Colonic mucosa (tissue), 4 donors: ENCODE data around the gene THBS3. TPM values are rescaled to one million over a fixed set of nuclear protein-coding genes. Genes with fewer than 3 reads are reported as not detected.
A peak's percentile ranks its signal among the peaks of the same experiment; 100 is the strongest.
"Not testable (repeated sequence)": the region's sequence is repeated elsewhere in the genome, so short reads cannot be mapped to it uniquely, and the experiment has no call there.

ENCODE experiments used
- DNase-seq: peaks from one replicate; pipeline ENCODE4 v3.0.0-alpha.2; 2020
- H3K27ac ChIP-seq: fragments of 200-600 bp; one replicate; pipeline ENCODE4 v1.8.0; 2021
- H3K27me3 ChIP-seq: fragments of 200-600 bp; one replicate; pipeline ENCODE4 v1.8.0; 2021
- H3K36me3 ChIP-seq: fragments of 200-600 bp; one replicate; pipeline ENCODE4 v1.8.0; 2021
- H3K4me1 ChIP-seq: fragments of 200-600 bp; one replicate; pipeline ENCODE4 v1.8.0; 2021; ENCODE audit warnings: mild to moderate bottlenecking
- H3K4me3 ChIP-seq: fragments of 200-600 bp; one replicate; pipeline ENCODE4 v1.8.0; 2021
- H3K9ac ChIP-seq, 2 donors: one replicate each; pipeline ENCODE4 v1.7.0; 2013; ENCODE audit warnings: control low read depth in 2 of 2, low read depth in 2 of 2, low read length in 2 of 2
- H3K9me3 ChIP-seq: fragments of 200-600 bp; one replicate; pipeline ENCODE4 v1.8.0; 2021
- intact Hi-C: fragments of 100-400 bp; cut with DNase I; formaldehyde crosslinking; loops from one replicate; pipeline ENCODE4 v1.14.1; 2022
- total RNA-seq, 2 donors: library from RNA; stranded (reverse); fragmentation: NEBNext Ultra II Directional in 1 of 2; extraction: Animal tissue kit (Norgen Biotek cat#: 25700) in 1 of 2; gene quantifications; one replicate each; pipeline ENCODE4 v1.2.1, GENCODE V29; 2021
- TF ChIP-seq, protein P1 (sequence below): fragments of 200-600 bp; IDR thresholded peaks from one replicate; pipeline ENCODE4 v1.8.0; 2022; ENCODE audit warnings: antibody characterized with exemption, mild to moderate bottlenecking
- donor health status: healthy.
- donor health status: DM: no; HTN: no; CAD: no.
- donor health status: DM: no; HTN: no; CAD: no.

THBS3 gene
- total RNA-seq, 2 donors from 2014 or later, result 12.2 to 16.0 TPM

DNA sequence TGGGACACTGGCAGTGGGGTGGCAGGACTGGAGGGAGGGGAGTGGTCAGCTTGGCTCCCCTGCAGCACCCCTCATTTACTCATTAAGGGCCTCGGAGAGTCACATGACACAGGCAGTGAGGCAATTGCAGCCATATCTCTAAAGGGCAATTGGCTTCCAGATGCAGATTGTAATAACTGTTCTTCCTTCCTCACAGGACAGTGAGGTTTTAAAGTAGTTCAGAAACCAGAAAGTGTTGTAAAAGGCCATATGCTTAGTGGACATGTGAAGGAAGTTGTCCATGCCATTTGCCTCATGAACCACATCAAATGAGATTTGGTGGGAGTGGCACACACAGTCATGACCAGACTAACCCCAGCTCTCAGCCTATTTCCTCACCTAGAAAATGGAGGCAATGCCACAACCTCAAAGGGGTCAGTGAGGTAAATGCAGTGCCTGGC, 11.9 kb upstream of the THBS3 start:
- TF ChIP-seq, protein P1, sequence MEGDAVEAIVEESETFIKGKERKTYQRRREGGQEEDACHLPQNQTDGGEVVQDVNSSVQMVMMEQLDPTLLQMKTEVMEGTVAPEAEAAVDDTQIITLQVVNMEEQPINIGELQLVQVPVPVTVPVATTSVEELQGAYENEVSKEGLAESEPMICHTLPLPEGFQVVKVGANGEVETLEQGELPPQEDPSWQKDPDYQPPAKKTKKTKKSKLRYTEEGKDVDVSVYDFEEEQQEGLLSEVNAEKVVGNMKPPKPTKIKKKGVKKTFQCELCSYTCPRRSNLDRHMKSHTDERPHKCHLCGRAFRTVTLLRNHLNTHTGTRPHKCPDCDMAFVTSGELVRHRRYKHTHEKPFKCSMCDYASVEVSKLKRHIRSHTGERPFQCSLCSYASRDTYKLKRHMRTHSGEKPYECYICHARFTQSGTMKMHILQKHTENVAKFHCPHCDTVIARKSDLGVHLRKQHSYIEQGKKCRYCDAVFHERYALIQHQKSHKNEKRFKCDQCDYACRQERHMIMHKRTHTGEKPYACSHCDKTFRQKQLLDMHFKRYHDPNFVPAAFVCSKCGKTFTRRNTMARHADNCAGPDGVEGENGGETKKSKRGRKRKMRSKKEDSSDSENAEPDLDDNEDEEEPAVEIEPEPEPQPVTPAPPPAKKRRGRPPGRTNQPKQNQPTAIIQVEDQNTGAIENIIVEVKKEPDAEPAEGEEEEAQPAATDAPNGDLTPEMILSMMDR, result no peak
- Histone ChIP-seq H3K4me1 (no peaks in the 10 kb centered on the region), H3K27ac (peak overlapping the region; percentile 80), H3K4me3 (no peak overlapping the region), H3K27me3 (no peaks in the 10 kb centered on the region), H3K9me3 (no peaks in the 10 kb centered on the region), H3K9ac (no peak overlapping the region), H3K36me3 (no peaks in the 10 kb centered on the region)
- DNase-seq, result peak; percentile 61
- intact Hi-C loops, result no loop called here

DNA sequence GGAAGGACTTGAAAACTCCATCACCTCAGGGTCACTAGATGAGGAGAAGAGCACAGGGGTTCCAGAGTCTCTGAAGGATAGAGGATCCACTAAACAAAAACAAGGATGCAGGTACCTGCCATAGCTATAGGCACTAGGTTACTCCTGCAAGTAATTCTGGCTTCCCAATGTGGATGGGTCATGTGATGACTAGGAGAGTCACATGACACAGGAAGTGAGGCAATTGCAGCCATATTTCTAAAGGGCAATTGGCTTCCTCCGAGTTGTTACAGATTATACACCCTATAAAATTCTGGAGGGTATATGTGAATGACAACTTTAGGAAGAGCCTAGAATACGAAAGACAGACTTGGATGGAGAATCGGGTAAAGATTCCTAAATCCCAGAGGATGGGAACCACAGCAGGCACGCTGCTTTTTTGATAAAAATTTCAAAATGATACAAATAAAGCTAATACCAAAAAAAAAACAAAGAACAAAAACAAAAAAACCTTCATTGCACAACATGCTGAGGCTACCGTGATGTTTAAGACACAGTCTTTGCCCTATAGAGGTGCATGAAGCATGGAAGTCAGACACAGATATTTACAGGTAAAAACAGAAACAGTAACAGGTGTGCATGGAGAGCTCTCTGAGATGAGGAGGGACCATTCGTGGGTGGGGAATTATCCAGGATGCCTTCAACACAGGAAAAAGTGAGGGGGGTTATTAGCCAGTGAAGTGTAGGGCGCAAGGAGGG, 11.3 kb upstream of the THBS3 start:
- Histone ChIP-seq H3K9me3 (no peaks in the 10 kb centered on the region), H3K27me3 (no peaks in the 10 kb centered on the region), H3K36me3 (no peaks in the 10 kb centered on the region), H3K4me3 (no peak overlapping the region), H3K4me1 (no peaks in the 10 kb centered on the region), H3K9ac (no peak overlapping the region), H3K27ac (peak overlapping the region; percentile 80)
- intact Hi-C loops, result no loop called here
- TF ChIP-seq, protein P1, result no peak
- peak; percentile 77 for DNase-seq

DNA sequence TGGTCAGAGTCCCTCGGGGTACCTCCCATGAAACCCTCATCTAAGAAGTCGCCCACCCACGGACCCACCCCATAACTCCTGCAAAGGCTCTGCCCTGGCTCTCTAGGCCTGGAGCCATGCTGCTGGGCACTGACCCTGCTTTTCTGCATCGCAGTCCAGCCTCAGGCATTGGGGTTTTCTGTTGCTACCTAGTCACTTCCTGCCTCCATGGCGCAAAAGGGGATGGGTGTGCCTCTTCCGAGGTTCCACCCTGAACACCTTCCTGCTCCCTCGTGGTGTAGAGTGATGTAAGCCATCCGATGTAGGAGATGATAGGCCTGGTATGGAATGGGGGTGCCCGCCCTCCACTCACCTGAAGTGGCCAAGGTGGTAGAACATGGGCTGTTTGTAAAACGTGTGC, 7.0 kb upstream of the THBS3 start:
- H3K27me3 ChIP-seq, H3K9ac ChIP-seq, H3K36me3 ChIP-seq, H3K4me3 ChIP-seq, intact Hi-C loops, H3K9me3 ChIP-seq, H3K27ac ChIP-seq, DNase-seq, H3K4me1 ChIP-seq: not testable (repeated sequence)

DNA sequence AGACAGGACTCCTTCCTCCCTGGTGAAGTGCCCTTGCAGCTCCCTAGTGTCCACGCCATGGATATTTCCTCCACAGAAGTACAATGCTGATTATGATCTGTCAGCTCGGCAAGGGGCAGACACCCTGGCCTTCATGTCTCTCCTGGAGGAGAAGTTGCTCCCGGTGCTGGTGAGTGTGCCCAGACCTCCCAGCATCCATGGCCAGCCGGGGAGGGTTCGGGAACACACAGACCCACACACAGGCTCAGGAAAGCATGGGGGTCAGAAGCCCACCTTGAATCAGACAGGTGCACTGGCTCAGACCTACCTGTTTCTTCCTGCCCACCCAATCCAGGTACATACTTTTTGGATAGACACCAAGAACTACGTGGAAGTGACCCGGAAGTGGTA, 4.3 kb upstream of the THBS3 start:
- DNase-seq, H3K27me3 ChIP-seq, H3K27ac ChIP-seq: not testable (repeated sequence)

GRCh38 chr1:155211381-155212050, 3.8 kb upstream of the THBS3 start:
- H3K4me1 ChIP-seq, result peaks cover 13% of the 10 kb centered on the region
- H3K4me3 ChIP-seq, DNase-seq, H3K27me3 ChIP-seq, H3K27ac ChIP-seq, H3K9ac ChIP-seq, H3K9me3 ChIP-seq, intact Hi-C loops, H3K36me3 ChIP-seq: not testable (repeated sequence)

More for the DNA sequence above, 4.3 kb upstream of the THBS3 start:
- H3K36me3 ChIP-seq, H3K9me3 ChIP-seq, intact Hi-C loops, H3K9ac ChIP-seq, H3K4me3 ChIP-seq: not testable (repeated sequence)
- H3K4me1 ChIP-seq, result peaks cover 10% of the 10 kb centered on the region

- intact Hi-C loops, result no loop called here
- Histone ChIP-seq H3K4me1 (peaks cover 13% of the 10 kb centered on the region), H3K9me3 (no peaks in the 10 kb centered on the region), H3K27me3 (no peaks in the 10 kb centered on the region), H3K9ac (no peak overlapping the region), H3K4me3 (no peak overlapping the region), H3K36me3 (no peaks in the 10 kb centered on the region), H3K27ac (no peak overlapping the region)
- no peak for DNase-seq
- TF ChIP-seq, protein P1, result no peak
Observed at GRCh38 chr1:155210314-155211104, 2.8 kb upstream of the THBS3 start.
